HepG2 (cell line): ENCODE measurements around the gene LCLAT1. TPM values are rescaled to one million over a fixed set of nuclear protein-coding genes. Genes with fewer than 3 reads are reported as not detected.

Experiments
- ATAC-seq: fragments of 200-7000 bp; cut with Tn5 transposase; 3 replicates; pipeline ENCODE4 v1.9.1; 2020; ENCODE audit warnings: mild to moderate bottlenecking, moderate library complexity
- BruUV-seq: library from RNA; stranded (reverse); fragments of 400-500 nt; replicated peaks from 2 replicates; lab custom pipeline; 2021; lab: Mats Ljungman, UMichigan
- CTCF ChIA-PET: fragments of 300-600 bp; formaldehyde crosslinking; extraction: SDS; loops from one replicate; lab custom pipeline; 2021; ENCODE audit warnings: low total read pairs, inconsistent platforms, low intra/inter-chr PET ratio; lab: Yijun Ruan, JAX
- POLR2A ChIA-PET: fragments of 350-600 bp; sonication (Branson Sonifier 250); formaldehyde crosslinking; loops from one replicate; lab custom pipeline; 2020; ENCODE audit warnings: antibody characterized with exemption, inconsistent platforms; lab: Yijun Ruan, JAX
- DNase-seq: peaks from one replicate; pipeline ENCODE4 v3.0.0-alpha.2; 2015; ENCODE audit warnings: low spot score
- FAIRE-seq: peaks from 3 replicates; lab custom pipeline; 2011; peaks lifted over from hg19 to GRCh38; lab: Jason Lieb, UNC
- H2AFZ ChIP-seq: one replicate; pipeline ENCODE4 v1.6.1; 2011; ENCODE audit warnings: low read length, inconsistent platforms
- H3K27ac ChIP-seq: fragments of 300-600 bp; 3 replicates; pipeline ENCODE4 v1.8.0; 2011; ENCODE audit warnings: mixed run types, mild to moderate bottlenecking, mixed read lengths, low read length, inconsistent platforms; ENCODE audit not compliant: insufficient read depth; ENCODE audit errors: extremely low read length
- H3K27me3 ChIP-seq, 2 experiments: fragments of 200-600 bp in 1 of 2; 2 replicates in 1 of 2; 3 replicates in 1 of 2; pipeline versions ENCODE4 v1.6.0 to v1.8.0; 2011; ENCODE audit warnings: low read length in 2 of 2, mild to moderate bottlenecking in 2 of 2, moderate library complexity in 2 of 2, inconsistent platforms in 1 of 2; ENCODE audit not compliant: insufficient read depth in 2 of 2, control insufficient read depth in 1 of 2
- H3K36me3 ChIP-seq, 2 experiments: fragments of 200-600 bp in 1 of 2; replicated peaks in 1 of 2; 2 replicates in 1 of 2; 3 replicates in 1 of 2; pipeline versions ENCODE4 v1.5.1 to v1.8.0; 2011; ENCODE audit warnings: low read length in 2 of 2, inconsistent platforms in 1 of 2; ENCODE audit not compliant: insufficient read depth in 2 of 2, control insufficient read depth in 1 of 2
- H3K4me1 ChIP-seq: 2 replicates; pipeline ENCODE4 v1.5.1; 2012; ENCODE audit warnings: low read length, inconsistent platforms; ENCODE audit not compliant: insufficient read depth
- H3K4me2 ChIP-seq: 2 replicates; pipeline ENCODE4 v1.6.0; 2011; ENCODE audit warnings: low read depth, low read length, inconsistent platforms
- H3K4me3 ChIP-seq, 3 experiments: fragments of 200-600 bp in 1 of 3; sonication (generic), shearing (Covaris generic) in 1 of 3; replicated peaks in 1 of 3; 2 replicates each; pipeline ENCODE4 v1.5.1; 2011 to 2016; ENCODE audit warnings: low read length in 3 of 3, inconsistent platforms in 2 of 3, low read depth in 2 of 3, mild to moderate bottlenecking in 2 of 3, control low read depth in 1 of 3, mixed read lengths in 1 of 3; ENCODE audit not compliant: insufficient read depth in 1 of 3
- H3K79me2 ChIP-seq: one replicate; pipeline ENCODE4 v1.6.1; 2011; ENCODE audit warnings: low read length, inconsistent platforms; ENCODE audit not compliant: insufficient read depth
- H3K9ac ChIP-seq: 2 replicates; pipeline ENCODE4 v1.6.0; 2011; ENCODE audit warnings: mild to moderate bottlenecking, low read depth, low read length, inconsistent platforms; ENCODE audit not compliant: insufficient read depth
- H3K9me3 ChIP-seq: 2 replicates; pipeline ENCODE4 v1.5.1; 2012; ENCODE audit warnings: mild to moderate bottlenecking, low read length
- H4K20me1 ChIP-seq: 2 replicates; pipeline ENCODE4 v1.6.0; 2011; ENCODE audit warnings: inconsistent platforms, mild to moderate bottlenecking, low read length, moderate library complexity; ENCODE audit not compliant: insufficient read depth
- CHD4 ChIP-seq: fragments of 200-600 bp; sonication (generic); IDR thresholded peaks from 2 replicates; pipeline ENCODE4 v1.7.0; 2017; ENCODE audit warnings: mild to moderate bottlenecking, low read length, borderline replicate concordance
- KAT7 ChIP-seq: IDR thresholded peaks from 2 replicates; pipeline ENCODE4 v1.6.1; 2018; ENCODE audit warnings: borderline replicate concordance, missing compliant biosample characterization
- NBN ChIP-seq: fragments of 450-650 bp; conservative IDR thresholded peaks from 2 replicates; pipeline ENCODE4 v1.6.1; 2017
- PAXIP1 ChIP-seq: sonication (generic); formaldehyde crosslinking; conservative IDR thresholded peaks from 2 replicates; pipeline ENCODE4 v1.4.0; 2020; ENCODE audit warnings: mild to moderate bottlenecking, missing genetic modification reagents, moderate library complexity
- POLR2G ChIP-seq: fragments of 200-400 bp; formaldehyde crosslinking; IDR thresholded peaks from 2 replicates; pipeline ENCODE4 v1.6.1; 2018; ENCODE audit warnings: mild to moderate bottlenecking, low read depth, low read length, moderate library complexity
- SIX1 ChIP-seq: sonication (generic); formaldehyde crosslinking; IDR thresholded peaks from 2 replicates; pipeline ENCODE4 v1.4.0; 2020; ENCODE audit warnings: missing genetic modification reagents, borderline replicate concordance
- SKIL ChIP-seq: sonication (generic); formaldehyde crosslinking; IDR thresholded peaks from 2 replicates; pipeline ENCODE4 v1.8.0; 2022; ENCODE audit warnings: missing genetic modification reagents, mild to moderate bottlenecking, moderate library complexity, borderline replicate concordance
- SMC3 ChIP-seq: IDR thresholded peaks from 2 replicates; pipeline ENCODE4 v1.6.1; 2011; ENCODE audit warnings: low read length, improper control_type of control experiment
- SPEN ChIP-seq: sonication (generic); formaldehyde crosslinking; IDR thresholded peaks from 2 replicates; pipeline ENCODE4 v1.5.1; 2020; ENCODE audit warnings: low read depth, mild to moderate bottlenecking, missing genetic modification reagents
- TAF15 ChIP-seq: fragments of 200-400 bp; formaldehyde crosslinking; IDR thresholded peaks from one replicate; pipeline ENCODE4 v1.6.1; 2018; ENCODE audit warnings: mild to moderate bottlenecking, low read depth, low read length; ENCODE audit not compliant: poor library complexity, severe bottlenecking
- TOPORS ChIP-seq: sonication (generic); formaldehyde crosslinking; IDR thresholded peaks from 2 replicates; pipeline ENCODE4 v1.8.0; 2023; ENCODE audit warnings: mild to moderate bottlenecking, missing genetic modification reagents
- ZC3H13 ChIP-seq: sonication (generic); formaldehyde crosslinking; IDR thresholded peaks from 2 replicates; pipeline ENCODE4 v1.8.1; 2023; ENCODE audit warnings: mild to moderate bottlenecking, missing genetic modification reagents, moderate library complexity
- ZNF10 ChIP-seq: sonication (generic); formaldehyde crosslinking; IDR thresholded peaks from 2 replicates; pipeline ENCODE4 v1.4.0; 2020; ENCODE audit warnings: mild to moderate bottlenecking, low read depth, missing genetic modification reagents, borderline replicate concordance
- WGBS: methylation state at CpG from one replicate; pipeline ENCODE4 v1.1.6; 2017; ENCODE audit warnings: low lambda C conversion rate; 5-methylcytosine and 5-hydroxymethylcytosine counted together
- in situ Hi-C: cut with HindIII; loops from 2 replicates; pipeline ENCODE4 v1.10.0; 2017; ENCODE audit warnings: low pct_unique_long_range_greater_than_20kb; ENCODE audit not compliant: extremely low pct_ligation_motif_present
- intact Hi-C: fragments of 100-400 bp; cut with micrococcal nuclease; formaldehyde crosslinking; loops from one replicate; pipeline ENCODE4 v1.10.0; 2022; ENCODE audit not compliant: unreplicated experiment
- polyA plus RNA-seq, 8 experiments: library from polyadenylated mRNA; depleted of rRNA in 3 of 8; stranded (reverse) in 7 of 8; unstranded in 1 of 8; fragments of >200 nt; fragmentation: Illumina TruSeq in 4 of 8; extraction: Trizol in 4 of 8; gene quantifications; 2 replicates each; pipeline versions ENCODE4 v1.2.1 to v1.2.3, GENCODE V29; 2011 to 2016; ENCODE audit warnings: low read depth in 4 of 8, missing spikeins in 1 of 8, mixed read lengths in 1 of 8; ENCODE audit not compliant: insufficient read depth in 1 of 8
- total RNA-seq, 5 experiments: library from RNA; depleted of rRNA; stranded (reverse); fragments of >200 nt; fragmentation: Illumina TruSeq; extraction: Trizol; gene quantifications; 2 replicates each; pipeline ENCODE4 v1.2.3, GENCODE V29; 2016; ENCODE audit warnings: low read depth in 1 of 5
- TF ChIP-seq, protein P1 (sequence below): fragments of 450-650 bp; IDR thresholded peaks from 2 replicates; pipeline ENCODE4 v1.6.1; 2017; ENCODE audit warnings: mild to moderate bottlenecking
- TF ChIP-seq, protein P2 (sequence below): sonication (generic); formaldehyde crosslinking; IDR thresholded peaks from 2 replicates; pipeline ENCODE4 v1.5.0; 2020; ENCODE audit warnings: missing genetic modification reagents, mild to moderate bottlenecking, borderline replicate concordance

Gene LCLAT1
- total and polyA plus RNA-seq, 2 of the 13 experiments (the other 11 are each of a cell fraction or from before 2014, with no cell fraction given): 18.0 to 28.0 TPM

- TF ChIP-seq, protein P1, sequence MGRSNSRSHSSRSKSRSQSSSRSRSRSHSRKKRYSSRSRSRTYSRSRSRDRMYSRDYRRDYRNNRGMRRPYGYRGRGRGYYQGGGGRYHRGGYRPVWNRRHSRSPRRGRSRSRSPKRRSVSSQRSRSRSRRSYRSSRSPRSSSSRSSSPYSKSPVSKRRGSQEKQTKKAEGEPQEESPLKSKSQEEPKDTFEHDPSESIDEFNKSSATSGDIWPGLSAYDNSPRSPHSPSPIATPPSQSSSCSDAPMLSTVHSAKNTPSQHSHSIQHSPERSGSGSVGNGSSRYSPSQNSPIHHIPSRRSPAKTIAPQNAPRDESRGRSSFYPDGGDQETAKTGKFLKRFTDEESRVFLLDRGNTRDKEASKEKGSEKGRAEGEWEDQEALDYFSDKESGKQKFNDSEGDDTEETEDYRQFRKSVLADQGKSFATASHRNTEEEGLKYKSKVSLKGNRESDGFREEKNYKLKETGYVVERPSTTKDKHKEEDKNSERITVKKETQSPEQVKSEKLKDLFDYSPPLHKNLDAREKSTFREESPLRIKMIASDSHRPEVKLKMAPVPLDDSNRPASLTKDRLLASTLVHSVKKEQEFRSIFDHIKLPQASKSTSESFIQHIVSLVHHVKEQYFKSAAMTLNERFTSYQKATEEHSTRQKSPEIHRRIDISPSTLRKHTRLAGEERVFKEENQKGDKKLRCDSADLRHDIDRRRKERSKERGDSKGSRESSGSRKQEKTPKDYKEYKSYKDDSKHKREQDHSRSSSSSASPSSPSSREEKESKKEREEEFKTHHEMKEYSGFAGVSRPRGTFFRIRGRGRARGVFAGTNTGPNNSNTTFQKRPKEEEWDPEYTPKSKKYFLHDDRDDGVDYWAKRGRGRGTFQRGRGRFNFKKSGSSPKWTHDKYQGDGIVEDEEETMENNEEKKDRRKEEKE: no peak
- no peak for TF ChIP-seq NBN
- TF ChIP-seq SMC3: no peak
- no peak for TF ChIP-seq CHD4
These were observed 122.9 kb downstream of the LCLAT1 start (continued) for GRCh38 chr2:30569946-30570345.

DNA sequence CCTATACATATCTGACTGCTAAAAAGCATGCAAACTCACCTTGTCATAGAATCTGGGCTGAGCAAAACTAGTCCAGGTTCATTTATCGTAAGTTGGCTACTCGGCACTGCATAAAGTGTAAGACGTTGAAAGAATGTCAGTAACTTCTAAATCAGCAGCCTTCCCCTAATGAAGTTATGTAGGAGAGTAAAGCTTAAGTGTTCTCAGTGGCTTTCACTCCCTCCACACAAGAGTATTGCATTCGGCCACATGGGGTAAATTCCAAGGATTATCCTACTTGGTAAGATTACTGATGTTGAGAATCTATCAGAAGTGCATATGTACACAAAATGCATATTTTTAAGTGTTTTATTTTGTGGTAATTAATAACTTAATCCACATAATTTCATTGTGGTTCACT, 130.1 kb downstream of the LCLAT1 start:
- WGBS: over 99% methylated on average over 4 of the region's 4 CpGs
- no peak for TF ChIP-seq TAF15
- TF ChIP-seq SIX1 (CRISPR knock-in tag): no peak
- TF ChIP-seq PAXIP1 (CRISPR knock-in tag): no peak
- no peak for TF ChIP-seq ZNF10
- no peak for TF ChIP-seq SPEN (CRISPR knock-in tag)
- no peak for TF ChIP-seq ZC3H13 (CRISPR knock-in tag)
- TF ChIP-seq SKIL: no peak
- no peak for TF ChIP-seq TOPORS (CRISPR knock-in tag)
- no peak for TF ChIP-seq KAT7 (CRISPR knock-in tag)
- no peak for TF ChIP-seq POLR2G
- TF ChIP-seq, protein P2, sequence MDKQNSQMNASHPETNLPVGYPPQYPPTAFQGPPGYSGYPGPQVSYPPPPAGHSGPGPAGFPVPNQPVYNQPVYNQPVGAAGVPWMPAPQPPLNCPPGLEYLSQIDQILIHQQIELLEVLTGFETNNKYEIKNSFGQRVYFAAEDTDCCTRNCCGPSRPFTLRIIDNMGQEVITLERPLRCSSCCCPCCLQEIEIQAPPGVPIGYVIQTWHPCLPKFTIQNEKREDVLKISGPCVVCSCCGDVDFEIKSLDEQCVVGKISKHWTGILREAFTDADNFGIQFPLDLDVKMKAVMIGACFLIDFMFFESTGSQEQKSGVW (CRISPR knock-in tag): no peak

More for the DNA sequence above, 130.1 kb downstream of the LCLAT1 start:
- BruUV-seq: no TSS peak
- no peak overlapping the region for H2AFZ ChIP-seq
- H3K36me3 ChIP-seq: peaks cover 3 to 6% of the 10 kb centered on the region in 2 experiments; a peak in 2 of 5 replicates
- H3K9me3 ChIP-seq: no peaks in the 10 kb centered on the region
- no peak overlapping the region for H3K9ac ChIP-seq
- DNase-seq (no peak), FAIRE-seq (no peak), ATAC-seq (no peak)
- intact Hi-C loops: no loop called here
- ChIA-PET POLR2A (no interaction called here), CTCF (no interaction called here)
- H4K20me1 ChIP-seq: no peaks in the 10 kb centered on the region
- no peak overlapping the region for H3K4me2 ChIP-seq
- H3K27ac ChIP-seq: no peak overlapping the region
- no peak overlapping the region for H3K4me3 ChIP-seq
- no peaks in the 10 kb centered on the region for H3K79me2 ChIP-seq
- H3K27me3 ChIP-seq: no peaks in the 10 kb centered on the region
- H3K4me1 ChIP-seq: no peaks in the 10 kb centered on the region
- in situ Hi-C loops: no loop called here
